Measurements from ENCODE around the gene SEC23IP. TPM values are rescaled to one million over a fixed set of nuclear protein-coding genes. Genes with fewer than 3 reads are reported as not detected.

The SEC23IP gene
- total RNA-seq, 1 experiment from 2014 or later, result 132 TPM

DNA sequence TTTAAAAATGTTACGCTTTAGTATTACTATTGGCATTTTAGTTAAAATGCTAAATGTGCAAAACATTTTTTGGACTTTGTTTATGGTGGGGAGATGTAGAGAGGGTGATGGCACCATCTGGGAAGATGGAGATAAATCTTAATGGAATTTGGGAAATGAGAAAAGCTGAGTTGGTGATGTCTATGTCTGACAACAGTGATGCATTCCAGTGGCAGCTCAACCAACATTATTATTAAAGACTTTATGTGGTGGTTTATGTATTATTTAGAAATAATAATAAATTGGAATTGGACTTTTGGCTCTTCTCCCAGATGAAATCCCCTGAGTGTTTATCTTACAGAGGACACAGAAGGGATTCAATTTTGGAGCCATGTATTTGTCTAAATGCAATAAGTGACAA is 77.6 kb downstream of the SEC23IP start:
- BruUV-seq (replicated peaks), result no TSS peak
- ATAC-seq (no peak), DNase-seq (ENCODE audit: low read depth, low spot score) (no peak)
- H3K9me3 ChIP-seq (ENCODE audit: control insufficient read depth, insufficient read depth, low read depth, low read length), result peaks cover 8% of the 10 kb centered on the region; the same call in 1 of the 2 replicates
- no peaks in the 10 kb centered on the region for H3K36me3 ChIP-seq (ENCODE audit: control insufficient read depth, insufficient read depth, low read length)
- TF ChIP-seq POLR2AphosphoS5 (IDR thresholded peaks at IDR 0.05; ENCODE audit: low read depth, low read length) (no peak), SIN3A (IDR thresholded peaks at IDR 0.05; ENCODE audit: borderline replicate concordance, insufficient read depth, low read depth, low read length) (no peak), TCF7L2 (IDR thresholded peaks at IDR 0.05; ENCODE audit: low read depth, low read length) (no peak)
- TF ChIP-seq, protein P1, sequence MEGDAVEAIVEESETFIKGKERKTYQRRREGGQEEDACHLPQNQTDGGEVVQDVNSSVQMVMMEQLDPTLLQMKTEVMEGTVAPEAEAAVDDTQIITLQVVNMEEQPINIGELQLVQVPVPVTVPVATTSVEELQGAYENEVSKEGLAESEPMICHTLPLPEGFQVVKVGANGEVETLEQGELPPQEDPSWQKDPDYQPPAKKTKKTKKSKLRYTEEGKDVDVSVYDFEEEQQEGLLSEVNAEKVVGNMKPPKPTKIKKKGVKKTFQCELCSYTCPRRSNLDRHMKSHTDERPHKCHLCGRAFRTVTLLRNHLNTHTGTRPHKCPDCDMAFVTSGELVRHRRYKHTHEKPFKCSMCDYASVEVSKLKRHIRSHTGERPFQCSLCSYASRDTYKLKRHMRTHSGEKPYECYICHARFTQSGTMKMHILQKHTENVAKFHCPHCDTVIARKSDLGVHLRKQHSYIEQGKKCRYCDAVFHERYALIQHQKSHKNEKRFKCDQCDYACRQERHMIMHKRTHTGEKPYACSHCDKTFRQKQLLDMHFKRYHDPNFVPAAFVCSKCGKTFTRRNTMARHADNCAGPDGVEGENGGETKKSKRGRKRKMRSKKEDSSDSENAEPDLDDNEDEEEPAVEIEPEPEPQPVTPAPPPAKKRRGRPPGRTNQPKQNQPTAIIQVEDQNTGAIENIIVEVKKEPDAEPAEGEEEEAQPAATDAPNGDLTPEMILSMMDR (IDR thresholded peaks at IDR 0.05), result no peak
- TF ChIP-seq, protein P2, sequence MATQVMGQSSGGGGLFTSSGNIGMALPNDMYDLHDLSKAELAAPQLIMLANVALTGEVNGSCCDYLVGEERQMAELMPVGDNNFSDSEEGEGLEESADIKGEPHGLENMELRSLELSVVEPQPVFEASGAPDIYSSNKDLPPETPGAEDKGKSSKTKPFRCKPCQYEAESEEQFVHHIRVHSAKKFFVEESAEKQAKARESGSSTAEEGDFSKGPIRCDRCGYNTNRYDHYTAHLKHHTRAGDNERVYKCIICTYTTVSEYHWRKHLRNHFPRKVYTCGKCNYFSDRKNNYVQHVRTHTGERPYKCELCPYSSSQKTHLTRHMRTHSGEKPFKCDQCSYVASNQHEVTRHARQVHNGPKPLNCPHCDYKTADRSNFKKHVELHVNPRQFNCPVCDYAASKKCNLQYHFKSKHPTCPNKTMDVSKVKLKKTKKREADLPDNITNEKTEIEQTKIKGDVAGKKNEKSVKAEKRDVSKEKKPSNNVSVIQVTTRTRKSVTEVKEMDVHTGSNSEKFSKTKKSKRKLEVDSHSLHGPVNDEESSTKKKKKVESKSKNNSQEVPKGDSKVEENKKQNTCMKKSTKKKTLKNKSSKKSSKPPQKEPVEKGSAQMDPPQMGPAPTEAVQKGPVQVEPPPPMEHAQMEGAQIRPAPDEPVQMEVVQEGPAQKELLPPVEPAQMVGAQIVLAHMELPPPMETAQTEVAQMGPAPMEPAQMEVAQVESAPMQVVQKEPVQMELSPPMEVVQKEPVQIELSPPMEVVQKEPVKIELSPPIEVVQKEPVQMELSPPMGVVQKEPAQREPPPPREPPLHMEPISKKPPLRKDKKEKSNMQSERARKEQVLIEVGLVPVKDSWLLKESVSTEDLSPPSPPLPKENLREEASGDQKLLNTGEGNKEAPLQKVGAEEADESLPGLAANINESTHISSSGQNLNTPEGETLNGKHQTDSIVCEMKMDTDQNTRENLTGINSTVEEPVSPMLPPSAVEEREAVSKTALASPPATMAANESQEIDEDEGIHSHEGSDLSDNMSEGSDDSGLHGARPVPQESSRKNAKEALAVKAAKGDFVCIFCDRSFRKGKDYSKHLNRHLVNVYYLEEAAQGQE (IDR thresholded peaks at IDR 0.05; ENCODE audit: insufficient read depth in 1 of 2, low read depth in 2 of 2, low read length in 1 of 2), result no peak
- H3K27ac ChIP-seq (ENCODE audit: low read length), result no peak overlapping the region
- H3K4me1 ChIP-seq (ENCODE audit: control insufficient read depth, insufficient read depth, low read length), result no peaks in the 10 kb centered on the region
- in situ Hi-C loops (cut with HindIII; ENCODE audit: low pct_unique_long_range_greater_than_20kb, low sequenced_read_pairs) (no loop called here), intact Hi-C loops (cut with micrococcal nuclease; ENCODE audit: unreplicated experiment) (no loop called here)
- CTCF ChIA-PET, result no interaction called here
- POLR2A ChIA-PET, result no interaction called here
- H3K27me3 ChIP-seq (ENCODE audit: control insufficient read depth, insufficient read depth, low read length), result no peaks in the 10 kb centered on the region
- H3K4me3 ChIP-seq (ENCODE audit: low read depth in 2 of 2, low read length in 2 of 2), result no peak overlapping the region

DNA sequence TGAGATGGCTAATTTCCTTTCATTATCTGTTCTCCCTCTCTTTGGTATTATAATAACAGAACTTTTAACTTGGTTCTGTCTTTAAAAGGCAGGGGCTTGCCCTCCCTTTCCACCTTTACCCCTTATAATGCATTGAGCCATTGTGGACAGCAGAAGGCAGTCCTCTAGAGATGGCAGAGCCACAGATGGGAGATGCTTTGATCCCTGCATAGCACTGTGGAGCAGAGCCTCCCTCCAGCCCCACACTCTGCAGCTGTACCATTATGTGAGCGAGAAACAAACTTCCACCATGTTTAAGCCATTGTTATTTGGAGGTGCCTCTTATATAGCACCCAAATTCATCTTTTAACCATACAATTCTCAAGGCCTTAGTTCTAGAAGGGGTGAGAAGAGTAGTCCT is 78.4 kb downstream of the SEC23IP start:
- intact Hi-C loops (cut with micrococcal nuclease; ENCODE audit: unreplicated experiment) (no loop called here), in situ Hi-C loops (cut with HindIII; ENCODE audit: low pct_unique_long_range_greater_than_20kb, low sequenced_read_pairs) (no loop called here)
- no peak overlapping the region for H3K4me3 ChIP-seq (ENCODE audit: low read depth in 2 of 2, low read length in 2 of 2)
- POLR2A ChIA-PET, result interaction anchor here (0.8 kb wide), 1 partner anchor 100 kb away, joined by 3 read pairs; no protein-coding TSS in a partner anchor
- no peak for TF ChIP-seq TCF7L2 (IDR thresholded peaks at IDR 0.05; ENCODE audit: low read depth, low read length)
- ATAC-seq (peak; percentile 37; the same call in 1 of the 2 replicates), DNase-seq (ENCODE audit: low read depth, low spot score) (no peak)
- H3K36me3 ChIP-seq (ENCODE audit: control insufficient read depth, insufficient read depth, low read length), result no peaks in the 10 kb centered on the region
- H3K4me1 ChIP-seq (ENCODE audit: control insufficient read depth, insufficient read depth, low read length), result no peaks in the 10 kb centered on the region
- H3K9me3 ChIP-seq (ENCODE audit: control insufficient read depth, insufficient read depth, low read depth, low read length), result peaks cover 8% of the 10 kb centered on the region; the same call in 1 of the 2 replicates
- CTCF ChIA-PET, result no interaction called here
- BruUV-seq (replicated peaks), result no TSS peak
- H3K27me3 ChIP-seq (ENCODE audit: control insufficient read depth, insufficient read depth, low read length), result no peaks in the 10 kb centered on the region
- no peak overlapping the region for H3K27ac ChIP-seq (ENCODE audit: low read length)

DNA sequence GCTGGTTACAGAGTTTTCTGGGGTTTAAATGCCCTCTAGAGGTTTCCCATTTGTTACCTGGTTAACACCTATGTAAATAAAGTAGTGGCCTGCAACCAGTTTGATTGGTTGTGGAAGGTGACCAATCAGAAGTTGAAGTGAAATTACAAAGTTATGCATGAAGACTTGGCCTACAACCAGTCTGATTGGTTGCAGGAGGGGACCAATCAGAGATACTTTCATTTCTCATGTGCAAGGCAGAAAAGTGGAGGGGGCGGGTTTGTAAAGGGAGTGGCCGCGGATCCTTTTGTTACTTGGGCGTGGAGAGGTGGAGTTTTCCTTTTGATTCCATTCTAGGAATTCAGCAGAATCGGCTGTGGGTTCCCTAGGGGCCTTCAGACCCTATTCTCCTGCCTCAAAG is 80.8 kb downstream of the SEC23IP start:
- no TSS peak for BruUV-seq (replicated peaks)
- Histone ChIP-seq H3K36me3 (ENCODE audit: control insufficient read depth, insufficient read depth, low read length) (no peaks in the 10 kb centered on the region), H3K4me1 (ENCODE audit: control insufficient read depth, insufficient read depth, low read length) (no peaks in the 10 kb centered on the region), H3K9me3 (ENCODE audit: control insufficient read depth, insufficient read depth, low read depth, low read length) (no peaks in the 10 kb centered on the region), H3K4me3 (ENCODE audit: low read depth in 2 of 2, low read length in 2 of 2) (no peak overlapping the region), H3K27ac (ENCODE audit: low read length) (no peak overlapping the region), H3K27me3 (ENCODE audit: control insufficient read depth, insufficient read depth, low read length) (no peaks in the 10 kb centered on the region)
- POLR2A ChIA-PET, result no interaction called here
- CTCF ChIA-PET, result no interaction called here
- DNase-seq (ENCODE audit: low read depth, low spot score) (no peak), ATAC-seq (no peak)
- intact Hi-C loops (cut with micrococcal nuclease; ENCODE audit: unreplicated experiment) (no loop called here), in situ Hi-C loops (cut with HindIII; ENCODE audit: low pct_unique_long_range_greater_than_20kb, low sequenced_read_pairs) (no loop called here)
- TF ChIP-seq, protein P1 (IDR thresholded peaks at IDR 0.05), result no peak
- no peak for TF ChIP-seq POLR2AphosphoS5 (IDR thresholded peaks at IDR 0.05; ENCODE audit: low read depth, low read length)
- no peak for TF ChIP-seq TCF7L2 (IDR thresholded peaks at IDR 0.05; ENCODE audit: low read depth, low read length)
